ENCODE data around the gene SPRR5.

Gene SPRR5

GRCh38 chr1:152919071-152919470 is 27.9 kb upstream of the SPRR5 start:
- POLR2A ChIA-PET, result no interaction called here
- no peak for TF ChIP-seq CTCF (IDR thresholded peaks at IDR 0.05; ENCODE audit: control extremely low read depth, extremely low read depth, low read depth, missing control alignments)
- no peak for DNase-seq (ENCODE audit: extremely low spot score)
- CTCF ChIA-PET, result interaction anchor here (0.6 to 2.2 kb wide), 2 partner anchors 49 to 310 kb away, joined by 3 to 13 read pairs; no protein-coding TSS in a partner anchor

GRCh38 chr1:152924191-152924590 is 22.8 kb upstream of the SPRR5 start:
- no peak for DNase-seq (ENCODE audit: extremely low spot score)
- POLR2A ChIA-PET, result no interaction called here
- CTCF ChIA-PET, result interaction anchor here (1.0 to 8.3 kb wide), 5 partner anchors 20 to 271 kb away, joined by 3 to 131 read pairs (median 3); no protein-coding TSS in a partner anchor
- TF ChIP-seq CTCF (IDR thresholded peaks at IDR 0.05; ENCODE audit: control extremely low read depth, extremely low read depth, low read depth, missing control alignments), result no peak

GRCh38 chr1:152926091-152926490 is 20.9 kb upstream of the SPRR5 start:
- TF ChIP-seq CTCF (IDR thresholded peaks at IDR 0.05; ENCODE audit: control extremely low read depth, extremely low read depth, low read depth, missing control alignments), result peak; percentile 65
- DNase-seq (ENCODE audit: extremely low spot score), result peak; percentile 52
- POLR2A ChIA-PET, result no interaction called here
- CTCF ChIA-PET, result interaction anchor here (0.6 to 8.3 kb wide), 41 partner anchors 9 to 737 kb away, joined by 3 to 131 read pairs (median 5); partner anchors contain the start of genes IVL, LORICRIN, SMCP and SPRR4

GRCh38 chr1:152928671-152929070 is 18.3 kb upstream of the SPRR5 start:
- TF ChIP-seq CTCF (IDR thresholded peaks at IDR 0.05; ENCODE audit: control extremely low read depth, extremely low read depth, low read depth, missing control alignments), result no peak
- POLR2A ChIA-PET, result no interaction called here
- no peak for DNase-seq (ENCODE audit: extremely low spot score)
- CTCF ChIA-PET, result interaction anchor here (8.3 kb wide), 1 partner anchor 58 kb away, joined by 131 read pairs; no protein-coding TSS in a partner anchor

GRCh38 chr1:152932170-152932811 is 14.7 kb upstream of the SPRR5 start:
- ChIA-PET CTCF (interaction anchor here (0.9 to 1.4 kb wide), 2 partner anchors 9 to 290 kb away, joined by 3 read pairs; no protein-coding TSS in a partner anchor), POLR2A (no interaction called here)
- TF ChIP-seq CTCF (IDR thresholded peaks at IDR 0.05; ENCODE audit: control extremely low read depth, extremely low read depth, low read depth, missing control alignments), result no peak
- DNase-seq (ENCODE audit: extremely low spot score), result no peak

GRCh38 chr1:152933196-152933595 is 13.8 kb upstream of the SPRR5 start:
- no peak for DNase-seq (ENCODE audit: extremely low spot score)
- ChIA-PET CTCF (interaction anchor here (0.9 to 3.2 kb wide), 3 partner anchors 10 to 289 kb away, joined by 3 to 11 read pairs (median 3); no protein-coding TSS in a partner anchor), POLR2A (no interaction called here)
- no peak for TF ChIP-seq CTCF (IDR thresholded peaks at IDR 0.05; ENCODE audit: control extremely low read depth, extremely low read depth, low read depth, missing control alignments)
